NT2/D1 (cell line): ENCODE data around the gene PEAK3.

Source experiments
- YY1 ChIP-seq: IDR thresholded peaks from 2 replicates; pipeline ENCODE4 v1.6.1; 2011; ENCODE audit not compliant: insufficient read length, insufficient read depth
- ZNF274 ChIP-seq: IDR thresholded peaks from 2 replicates; pipeline ENCODE4 v1.6.1; 2011; ENCODE audit warnings: mild to moderate bottlenecking, low read depth, low read length

- TF ChIP-seq YY1 (no peak), ZNF274 (no peak)
These were observed 44.7 kb downstream of the PEAK3 start for GRCh38 chr19:2237051-2237868.
